Esophagus muscularis mucosa (tissue), 4 donors: ENCODE measurements around the gene GAP43. TPM values are rescaled to one million over a fixed set of nuclear protein-coding genes. Genes with fewer than 3 reads are reported as not detected.

Source experiments
- DNase-seq: peaks from one replicate; pipeline ENCODE4 v3.0.0-alpha.2; 2017; ENCODE audit errors: extremely low spot score
- H3K27ac ChIP-seq, 4 donors: fragments of 200-600 bp; sonication (generic); replicated peaks in 1 of 4; 1 replicate in 3 of 4; 2 replicates in 1 of 4; pipeline ENCODE4 v1.5.1; 2016 to 2019; ENCODE audit warnings: mild to moderate bottlenecking in 1 of 4
- H3K27me3 ChIP-seq, 4 donors: fragments of 200-600 bp; sonication (generic); one replicate each; pipeline versions ENCODE4 v1.5.1 to v1.6.0; 2016 to 2019
- H3K36me3 ChIP-seq, 4 donors: fragments of 200-600 bp; sonication (generic); one replicate each; pipeline ENCODE4 v1.5.1; 2016 to 2019
- H3K4me1 ChIP-seq, 4 donors: fragments of 200-600 bp; sonication (generic); one replicate each; pipeline ENCODE4 v1.5.1; 2016 to 2019
- H3K4me3 ChIP-seq, 4 donors: fragments of 200-600 bp; sonication (generic); 1 replicate in 2 of 4; 2 replicates in 2 of 4; pipeline ENCODE4 v1.5.1; 2016 to 2019; ENCODE audit warnings: mild to moderate bottlenecking in 4 of 4, moderate library complexity in 1 of 4
- H3K9me3 ChIP-seq, 4 donors: fragments of 200-600 bp; sonication (generic); 1 replicate in 3 of 4; 2 replicates in 1 of 4; pipeline ENCODE4 v1.5.1; 2016 to 2019
- CTCF ChIP-seq, 3 experiments: fragments of 200-600 bp in 2 of 3; fragments of 450-650 bp in 1 of 3; sonication (generic) in 2 of 3; IDR thresholded peaks; one replicate each; pipeline ENCODE4 v1.5.1; 2017 to 2019; ENCODE audit warnings: antibody characterized with exemption in 3 of 3, mild to moderate bottlenecking in 2 of 3, moderate library complexity in 1 of 3
- EP300 ChIP-seq: sonication (generic); formaldehyde crosslinking; IDR thresholded peaks from one replicate; pipeline ENCODE4 v1.6.1; 2017; ENCODE audit warnings: antibody characterized with exemption
- POLR2A ChIP-seq: fragments of 450-650 bp; IDR thresholded peaks from one replicate; pipeline ENCODE4 v1.6.1; 2017; ENCODE audit warnings: antibody characterized with exemption, moderate library complexity, mild to moderate bottlenecking, low read depth
- POLR2AphosphoS5 ChIP-seq, 2 donors: sonication (generic); formaldehyde crosslinking; IDR thresholded peaks; one replicate each; pipeline ENCODE4 v1.6.1; 2017; ENCODE audit warnings: antibody characterized with exemption in 2 of 2
- WGBS: methylation state at CpG from one replicate; pipeline ENCODE4 v1.1.5; 2018; 5-methylcytosine and 5-hydroxymethylcytosine counted together
- intact Hi-C: fragments of 100-400 bp; cut with DNase I; formaldehyde crosslinking; loops from one replicate; pipeline ENCODE4 v1.15.1; 2023
- total RNA-seq, 4 donors: library from RNA; depleted of rRNA; stranded (reverse); fragments of >200 nt; gene quantifications; one replicate each; pipeline versions ENCODE4 v1.1.0 to v1.2.1, GENCODE V29; 2016

GAP43 gene
- total RNA-seq, 4 donors from 2014 or later = 0.42 to 7.0 (median 3.1) TPM

- Histone ChIP-seq H3K36me3 (no peaks in the 10 kb centered on the region), H3K9me3 (no peaks in the 10 kb centered on the region), H3K27me3 (no peaks in the 10 kb centered on the region), H3K27ac (no peak overlapping the region), H3K4me1 (peaks cover 0 to 5% (median 1%) of the 10 kb centered on the region in 4 donors), H3K4me3 (no peak overlapping the region)
- peak; percentile 39 for DNase-seq
- intact Hi-C loops = no loop called here
- 87% methylated on average over 4 of the region's 4 CpGs for WGBS
- TF ChIP-seq POLR2AphosphoS5 (IDR thresholded peaks at IDR 0.05) = no peak
Measured at GRCh38 chr3:115666920-115667737, 43.8 kb downstream of the GAP43 start.

DNA sequence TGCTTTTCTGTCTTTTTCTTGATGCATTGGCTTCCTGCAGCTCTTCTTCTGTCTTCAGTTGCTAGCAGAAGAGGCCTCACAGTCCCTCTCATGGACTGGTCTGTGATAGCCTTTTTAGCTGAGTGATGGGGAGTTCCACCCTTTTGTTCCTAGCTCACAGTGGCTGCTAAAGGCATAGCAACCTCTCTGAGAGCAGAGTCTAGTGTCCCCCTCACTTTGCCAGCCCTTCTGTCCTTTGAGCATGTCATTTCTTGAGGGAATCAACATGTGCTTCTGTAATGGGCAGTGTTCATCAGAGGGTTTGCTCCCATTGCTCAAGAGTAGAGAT lies 44.4 kb downstream of the GAP43 start:
- H3K9me3 ChIP-seq = no peaks in the 10 kb centered on the region
- intact Hi-C loops = no loop called here
- TF ChIP-seq POLR2A (no peak), POLR2AphosphoS5 (IDR thresholded peaks at IDR 0.05) (no peak), EP300 (no peak), CTCF (IDR thresholded peaks at IDR 0.05) (no peak)

GRCh38 chr3:115670911-115671310 lies 47.6 kb downstream of the GAP43 start:
- intact Hi-C loops = no loop called here
- H3K27me3 ChIP-seq = no peaks in the 10 kb centered on the region
- peaks cover 0 to 5% (median 1%) of the 10 kb centered on the region in 4 donors for H3K4me1 ChIP-seq
- H3K36me3 ChIP-seq = no peaks in the 10 kb centered on the region
- no peak overlapping the region for H3K27ac ChIP-seq
- H3K9me3 ChIP-seq = no peaks in the 10 kb centered on the region
- no peak for DNase-seq
- TF ChIP-seq CTCF (IDR thresholded peaks at IDR 0.05) (no peak), POLR2AphosphoS5 (IDR thresholded peaks at IDR 0.05) (no peak), POLR2A (no peak), EP300 (no peak)
- no peak overlapping the region for H3K4me3 ChIP-seq

More for the DNA sequence above, 44.4 kb downstream of the GAP43 start:
- H3K27me3 ChIP-seq = no peaks in the 10 kb centered on the region
- no peak overlapping the region for H3K27ac ChIP-seq
- H3K4me3 ChIP-seq = no peak overlapping the region
- peaks cover 0 to 5% (median 1%) of the 10 kb centered on the region in 4 donors for H3K4me1 ChIP-seq
- H3K36me3 ChIP-seq = no peaks in the 10 kb centered on the region
- peak; percentile 68 for DNase-seq

- Histone ChIP-seq H3K36me3 (no peaks in the 10 kb centered on the region), H3K9me3 (no peaks in the 10 kb centered on the region), H3K27me3 (no peaks in the 10 kb centered on the region), H3K4me1 (peaks cover 0 to 5% (median 1%) of the 10 kb centered on the region in 4 donors), H3K4me3 (peak overlapping the region in 1 of 4 donors; percentile 24), H3K27ac (no peak overlapping the region)
- WGBS = 79% methylated on average over 5 of the region's 5 CpGs
- no peak for TF ChIP-seq CTCF (IDR thresholded peaks at IDR 0.05)
- TF ChIP-seq EP300 = no peak
- no peak for TF ChIP-seq POLR2AphosphoS5 (IDR thresholded peaks at IDR 0.05)
- no peak for TF ChIP-seq POLR2A
- intact Hi-C loops = no loop called here
- DNase-seq = peak; percentile 50
Measured at GRCh38 chr3:115671761-115672455, 48.6 kb downstream of the GAP43 start.

GRCh38 chr3:115673881-115674280 lies 50.6 kb downstream of the GAP43 start:
- TF ChIP-seq CTCF (IDR thresholded peaks at IDR 0.05) = no peak
- TF ChIP-seq POLR2A = no peak
- TF ChIP-seq POLR2AphosphoS5 (IDR thresholded peaks at IDR 0.05) = no peak
- no peak for TF ChIP-seq EP300

More at GRCh38 chr3:115673881-115674280, 50.6 kb downstream of the GAP43 start:
- Histone ChIP-seq H3K4me3 (no peak overlapping the region), H3K9me3 (no peaks in the 10 kb centered on the region), H3K4me1 (peaks cover 0 to 5% (median 1%) of the 10 kb centered on the region in 4 donors), H3K36me3 (no peaks in the 10 kb centered on the region), H3K27ac (no peak overlapping the region), H3K27me3 (no peaks in the 10 kb centered on the region)
- no peak for DNase-seq
- WGBS = 93% methylated on average over 3 of the region's 3 CpGs
- intact Hi-C loops = no loop called here
